NCI-H1694 (cell line): ENCODE results near the gene FRK.
"Not testable (repeated sequence)": the region's sequence is repeated elsewhere in the genome, so short reads cannot be mapped to it uniquely, and the experiment has no call there.

Source experiments
- DNase-seq: peaks from one replicate; lab custom pipeline; 2025; lab: John Stamatoyannopoulos, UW

FRK gene

DNA sequence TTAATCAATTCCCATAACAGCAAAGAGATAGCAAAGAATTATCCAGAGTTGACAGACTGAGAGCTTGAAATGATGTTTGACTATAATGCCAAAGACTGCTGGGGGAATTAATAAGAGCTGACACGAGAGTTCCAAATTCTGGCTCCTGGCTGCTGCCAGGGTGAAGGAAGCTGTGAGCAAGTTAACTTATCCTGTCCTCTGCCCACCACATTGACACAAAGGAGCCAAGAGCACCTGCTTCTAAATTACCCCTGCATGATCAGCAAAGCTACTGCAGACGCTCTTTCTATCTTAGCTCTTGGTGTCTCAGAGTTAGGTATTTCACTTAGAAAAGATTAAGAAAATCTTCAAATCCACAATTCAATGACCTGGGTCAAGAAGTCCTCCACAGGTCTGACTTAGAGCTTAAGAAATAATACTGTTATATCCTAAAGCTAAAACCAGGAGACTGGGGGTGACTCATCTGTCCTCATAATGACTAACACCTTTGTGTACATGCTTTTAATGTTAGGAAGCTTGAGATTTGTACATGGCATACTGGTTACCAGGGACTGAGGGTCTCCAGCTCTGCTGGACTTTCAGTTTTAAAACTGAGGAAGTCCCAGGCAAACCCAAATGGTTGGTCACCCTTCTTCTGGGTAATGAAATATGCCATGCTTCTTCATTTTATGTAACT is 13.2 kb upstream of the FRK start:
- no peak for DNase-seq

DNA sequence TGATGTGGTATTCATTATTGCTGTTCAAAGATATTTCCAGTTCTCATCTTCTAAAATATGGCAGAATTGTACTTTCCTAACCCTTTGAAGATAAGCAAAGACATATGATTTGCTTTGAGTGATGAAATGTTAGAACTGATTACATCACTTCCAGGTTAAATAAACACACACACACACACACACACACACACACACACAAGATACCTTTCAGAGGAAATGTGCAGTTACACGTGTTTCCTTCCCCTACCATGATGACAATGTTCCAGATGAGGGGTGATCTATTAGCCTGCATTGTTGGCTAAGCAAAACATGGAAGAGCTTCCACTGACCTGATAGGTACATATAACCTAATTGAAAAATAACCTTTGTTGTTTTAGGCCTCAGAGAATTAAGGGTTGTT is 11.7 kb upstream of the FRK start:
- DNase-seq = no peak

DNA sequence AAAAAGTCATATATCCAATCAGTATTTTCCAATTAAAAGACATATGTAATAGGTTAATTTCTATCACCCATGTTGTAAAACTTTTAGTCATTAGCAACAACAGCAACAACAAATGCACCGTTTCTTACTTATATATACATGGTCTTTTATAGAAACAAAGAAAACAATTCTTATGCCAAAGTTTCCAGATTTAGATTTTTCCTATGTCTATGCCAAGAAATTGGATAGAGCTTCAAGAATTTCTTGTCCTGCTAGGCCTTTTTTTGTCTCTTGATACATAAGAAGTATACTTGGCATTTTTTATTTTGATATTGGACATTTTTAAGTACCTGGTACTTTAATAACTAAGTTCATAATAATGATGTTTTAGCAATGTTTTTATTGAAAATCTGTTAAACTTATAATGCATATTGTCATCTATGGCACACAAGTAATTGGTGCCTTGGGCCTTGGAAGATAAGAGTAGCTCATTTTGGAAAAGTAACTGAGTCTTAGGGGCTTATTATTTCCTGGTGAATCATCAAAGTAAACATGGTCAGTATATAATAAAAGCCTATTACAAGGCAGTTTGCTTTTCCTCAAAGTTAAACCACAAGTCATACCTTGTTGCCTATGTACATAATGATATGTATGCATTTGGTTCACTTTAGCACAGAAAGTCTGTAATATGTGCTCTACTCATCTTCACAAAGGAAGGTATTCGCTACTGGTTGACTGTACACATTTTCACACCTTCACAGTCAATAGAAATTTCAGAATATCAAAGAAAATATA is 10.1 kb upstream of the FRK start:
- DNase-seq = no peak

DNA sequence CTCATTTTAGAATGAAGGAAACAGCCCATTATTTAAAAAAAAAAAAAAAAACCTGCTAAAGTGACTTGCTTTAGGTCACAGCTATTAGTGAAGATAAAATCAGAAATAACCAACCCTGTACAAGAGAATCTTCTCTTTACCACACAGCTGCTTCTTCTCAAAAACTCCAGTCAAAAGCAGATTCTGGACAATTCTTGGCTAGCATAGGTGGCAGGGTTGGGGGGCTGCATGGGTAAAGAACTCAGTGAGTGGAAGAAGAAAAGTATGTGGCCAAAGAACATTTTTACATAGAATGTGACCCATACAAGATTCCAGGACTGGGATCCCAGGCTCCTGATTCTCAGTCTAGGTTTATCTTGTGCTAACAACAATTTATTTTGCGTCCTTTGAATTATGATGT is 9.4 kb upstream of the FRK start:
- DNase-seq = no peak

DNA sequence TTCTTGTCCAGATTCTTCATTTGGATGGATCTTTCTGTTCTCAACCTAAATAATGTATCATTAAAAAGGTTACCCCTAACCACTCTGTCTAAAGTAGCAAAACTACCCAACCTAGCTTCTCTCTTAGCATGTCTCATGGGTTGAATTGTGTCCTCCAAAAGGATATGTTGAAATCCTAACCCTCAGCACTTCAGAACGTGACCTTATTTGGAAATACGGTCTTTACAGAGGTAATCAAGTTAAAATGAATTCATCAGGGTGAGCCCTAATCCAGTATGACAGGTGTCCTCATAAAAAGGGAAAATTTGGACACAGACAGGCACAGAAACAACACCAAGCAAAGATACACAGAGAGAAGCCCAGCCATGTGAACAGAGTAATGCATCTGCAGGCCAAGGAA is 6.1 kb upstream of the FRK start:
- no peak for DNase-seq

DNA sequence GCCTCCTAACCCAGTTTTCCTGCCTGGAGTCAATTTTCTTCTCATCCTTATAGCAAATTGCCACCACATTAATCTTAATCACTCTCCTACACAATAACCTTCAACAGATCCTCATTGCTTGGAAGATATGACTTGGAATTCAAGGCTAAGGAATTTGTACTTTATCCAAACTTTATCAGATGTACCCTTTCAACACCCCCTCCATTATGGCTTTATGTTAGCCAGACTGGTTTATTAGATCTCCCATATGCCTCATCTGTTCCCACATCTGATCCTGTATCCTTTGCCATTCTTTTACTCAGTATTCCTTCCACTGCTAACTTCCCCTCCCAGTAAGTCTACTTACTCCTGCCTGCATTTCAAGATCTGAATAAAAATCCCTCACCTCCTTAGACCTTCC is 4.0 kb upstream of the FRK start:
- DNase-seq = no peak

DNA sequence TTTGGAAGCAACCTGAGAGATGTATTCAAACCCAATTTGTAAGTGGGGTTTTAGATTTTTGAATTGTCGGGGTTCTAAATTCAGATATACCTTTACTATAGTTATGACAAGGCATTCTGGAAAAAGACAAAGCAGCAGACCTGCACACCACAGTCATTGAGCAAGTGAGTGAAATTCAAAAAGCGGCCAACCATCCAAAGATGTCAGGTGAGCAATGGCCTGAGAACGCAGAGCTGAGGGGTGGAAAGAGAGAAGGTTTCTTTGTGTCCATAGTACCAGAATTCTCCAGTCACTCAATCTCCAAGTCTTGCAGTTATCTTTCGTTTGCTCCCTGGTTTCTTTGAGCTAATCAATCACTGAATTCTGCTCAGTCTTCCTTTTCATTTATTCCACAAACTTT is 1.8 kb upstream of the FRK start:
- DNase-seq = no peak

DNA sequence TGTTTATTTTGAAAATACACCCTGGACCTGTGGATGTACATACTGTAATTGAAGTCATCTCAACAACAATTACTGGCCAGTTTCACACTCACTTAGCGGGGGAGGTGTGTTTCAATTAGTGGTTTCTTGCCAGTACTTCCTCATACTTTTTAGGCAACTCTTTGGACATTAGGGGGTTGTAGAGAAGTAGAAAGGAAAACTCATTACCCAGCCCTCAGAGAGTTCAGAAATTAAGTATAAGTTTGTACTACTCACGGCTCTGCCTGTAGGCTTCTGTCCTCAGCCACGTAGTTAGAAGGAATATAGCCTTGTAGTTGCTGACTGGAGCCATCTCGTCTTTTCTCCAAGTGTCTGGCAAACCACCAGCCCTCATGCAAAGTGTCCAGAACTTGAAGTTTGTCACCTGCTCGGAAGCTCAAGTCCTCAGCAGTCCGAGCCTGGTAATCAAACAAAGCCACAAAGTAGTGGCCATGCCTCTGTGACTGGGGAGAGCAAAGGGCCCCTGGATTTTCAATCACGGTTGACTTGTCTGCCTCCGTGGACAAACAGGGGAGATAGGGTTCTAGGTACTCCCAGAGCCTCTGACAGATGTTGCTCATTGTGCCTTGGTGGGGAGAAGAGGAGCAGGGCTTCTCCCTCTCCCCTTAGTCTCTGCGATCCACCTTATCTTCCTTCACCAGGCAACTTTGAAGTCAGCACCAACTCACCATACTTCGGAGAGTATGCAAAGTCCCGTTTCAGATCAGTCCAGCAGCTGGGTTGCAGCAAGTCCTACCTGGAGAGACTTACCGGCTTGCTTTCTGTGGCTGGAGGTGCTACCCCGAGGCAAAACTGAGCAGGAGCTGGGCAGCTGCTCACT is 749 bp downstream of the FRK start:
- DNase-seq = no peak

DNA sequence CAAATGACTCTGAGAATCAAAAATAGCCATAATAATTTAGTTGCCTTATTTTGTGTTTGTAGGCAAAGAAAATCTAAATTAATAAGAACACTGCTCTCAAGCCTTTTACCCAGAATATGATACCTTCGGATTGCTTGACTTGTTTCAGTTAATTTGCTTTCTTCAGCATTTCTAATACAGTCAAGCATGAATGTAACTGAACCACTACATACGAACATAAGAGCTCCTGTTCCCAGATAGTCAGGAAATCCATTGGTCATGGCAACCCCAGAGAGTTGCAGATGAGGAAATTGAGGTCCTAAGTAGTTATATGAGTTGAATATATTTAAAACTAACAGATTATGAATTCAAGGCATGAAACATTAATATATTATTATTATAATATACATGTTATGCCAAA is 2.9 kb downstream of the FRK start:
- no peak for DNase-seq

DNA sequence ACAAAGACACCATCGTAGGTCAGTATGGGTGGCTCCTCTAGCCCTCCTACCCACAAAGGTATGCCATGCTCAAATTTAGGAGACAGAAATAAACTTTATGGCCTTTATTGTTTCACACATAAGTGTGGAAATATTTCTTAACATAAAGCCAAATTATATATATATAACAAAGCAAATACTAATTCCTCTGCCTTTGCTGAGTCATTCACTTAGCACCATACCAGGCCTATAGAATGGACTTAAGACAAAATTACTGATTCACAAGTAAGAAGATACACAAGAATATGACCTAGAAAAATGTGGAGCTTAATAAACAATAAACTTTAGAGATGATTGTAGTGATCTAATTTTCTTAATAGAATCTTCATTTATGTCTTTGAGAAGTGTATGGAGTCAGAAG is 5.2 kb downstream of the FRK start:
- no peak for DNase-seq

DNA sequence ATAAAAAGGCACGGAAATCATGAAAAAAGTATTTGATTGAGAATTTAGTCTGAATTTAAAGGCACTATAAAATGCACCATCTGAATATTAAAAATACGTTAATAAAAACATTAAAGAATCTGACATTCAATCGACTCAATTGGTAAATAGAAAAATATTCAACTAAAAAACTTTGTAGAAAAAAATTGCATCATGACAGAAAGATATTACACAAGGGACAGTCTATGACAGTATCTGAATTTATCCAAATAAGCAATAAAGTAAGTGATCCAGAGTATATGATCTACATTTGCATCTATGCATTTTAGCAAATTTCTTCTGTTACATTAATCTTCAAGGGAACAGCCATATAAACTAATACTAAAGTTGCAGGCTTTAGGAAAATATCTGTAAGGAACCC is 9.4 kb downstream of the FRK start:
- DNase-seq = no peak

DNA sequence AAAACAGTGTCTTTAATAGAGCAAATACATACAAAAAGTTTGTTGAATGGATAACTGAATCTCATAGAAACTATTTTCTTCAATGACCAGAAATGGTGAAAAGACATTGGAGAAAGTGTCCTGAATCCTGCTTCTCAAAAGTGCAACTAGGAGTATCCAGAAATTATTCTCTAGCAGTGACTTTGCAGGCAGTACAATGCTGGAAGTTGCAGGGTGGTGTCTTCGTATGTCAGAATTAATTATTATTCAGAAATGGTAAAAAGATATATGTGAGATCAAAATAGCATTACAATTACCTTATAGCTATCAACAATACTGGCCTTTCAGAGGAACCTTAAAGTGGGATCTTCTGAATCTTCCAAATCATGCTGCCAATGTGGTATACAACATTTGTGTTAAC is 10.0 kb downstream of the FRK start:
- no peak for DNase-seq

DNA sequence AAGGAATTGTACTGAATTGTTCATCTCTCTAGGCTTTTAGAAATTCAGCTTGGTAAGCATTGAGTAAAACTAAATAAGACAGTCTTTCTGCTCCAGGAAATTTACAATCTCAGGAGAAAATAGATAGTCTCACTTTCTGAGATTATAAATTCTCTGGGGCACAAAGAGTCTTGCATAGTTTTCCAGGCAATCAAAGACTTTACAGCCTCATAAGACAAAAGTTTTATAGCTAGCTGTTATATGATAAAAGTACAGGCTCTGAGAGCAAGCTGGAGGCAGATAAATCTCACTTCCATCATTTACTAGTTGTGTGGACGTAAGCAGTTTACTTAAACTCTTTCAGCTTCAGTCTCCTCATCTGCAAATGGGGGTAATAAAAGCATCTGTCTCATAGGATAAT is 11.4 kb downstream of the FRK start:
- DNase-seq = no peak

DNA sequence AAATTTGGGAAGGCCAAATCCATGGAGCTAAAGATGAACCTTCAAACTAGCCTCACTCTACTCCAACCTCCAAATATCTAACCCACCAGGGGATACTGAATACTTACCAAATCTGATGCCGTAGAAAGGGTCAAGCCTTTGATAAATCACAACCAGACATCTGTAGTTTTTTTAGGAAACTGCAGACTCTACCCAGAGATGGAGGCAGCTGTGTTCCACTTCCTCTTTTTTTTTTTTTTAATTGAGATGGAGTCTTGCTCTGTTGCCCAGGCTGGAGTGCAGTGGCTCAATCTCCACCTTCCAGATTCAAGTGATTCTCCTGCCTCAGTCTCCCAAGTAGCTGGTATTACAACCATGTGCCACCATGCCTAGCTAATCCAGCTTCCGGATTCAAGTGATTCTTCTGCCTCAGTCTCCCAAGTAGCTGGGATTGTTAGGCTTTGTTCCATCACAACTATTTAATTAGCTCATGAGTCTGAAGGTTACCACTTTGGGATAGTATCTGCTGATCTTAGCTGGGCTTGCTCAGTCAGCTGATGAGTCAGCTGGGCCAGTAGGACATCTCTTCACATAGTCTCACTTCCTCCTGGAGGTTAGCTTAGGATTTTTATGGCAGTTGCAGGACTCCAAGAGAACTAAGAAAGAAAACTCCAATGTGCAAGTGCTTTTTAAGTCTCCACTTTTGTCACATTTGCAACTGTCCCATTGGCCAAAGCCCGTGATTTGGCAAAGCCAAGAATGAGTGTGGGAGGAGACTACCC is 13.3 kb downstream of the FRK start:
- no peak for DNase-seq

DNA sequence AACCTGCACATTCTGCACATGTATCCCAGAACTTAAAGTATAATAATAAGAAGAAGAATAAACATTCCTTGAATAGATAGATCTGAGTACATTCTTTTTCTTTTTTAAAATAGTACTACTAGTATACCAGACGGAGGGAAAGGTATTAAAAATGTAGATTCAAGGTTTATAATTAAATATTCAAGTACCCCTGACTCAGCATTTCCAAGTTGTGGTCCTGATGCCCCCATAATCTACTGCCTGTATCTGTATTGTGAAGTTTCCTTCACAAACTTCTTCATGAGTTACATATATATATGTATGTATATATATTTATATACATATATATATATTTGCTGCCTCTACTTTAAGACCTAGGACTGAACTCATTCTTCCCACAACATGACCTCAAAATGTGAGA is 14.0 kb downstream of the FRK start:
- no peak for DNase-seq

DNA sequence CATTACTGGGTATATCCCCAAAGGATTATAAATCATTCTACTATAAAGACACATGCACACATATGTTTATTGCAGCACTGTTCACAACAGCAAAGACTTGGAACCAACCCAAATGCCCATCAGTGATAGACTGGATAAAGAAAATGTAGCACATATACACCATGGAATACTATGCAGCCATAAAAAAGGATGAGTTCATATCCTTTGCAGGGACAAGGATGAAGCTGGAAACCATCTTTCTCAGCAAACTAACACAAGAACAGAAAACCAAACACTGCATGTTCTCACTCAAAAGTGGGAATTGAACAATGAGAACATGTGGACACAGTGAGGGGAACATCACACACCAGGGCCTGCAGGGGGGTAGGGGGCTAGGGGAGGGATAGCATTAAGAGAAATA is 14.4 kb downstream of the FRK start:
- not testable (repeated sequence) for DNase-seq

DNA sequence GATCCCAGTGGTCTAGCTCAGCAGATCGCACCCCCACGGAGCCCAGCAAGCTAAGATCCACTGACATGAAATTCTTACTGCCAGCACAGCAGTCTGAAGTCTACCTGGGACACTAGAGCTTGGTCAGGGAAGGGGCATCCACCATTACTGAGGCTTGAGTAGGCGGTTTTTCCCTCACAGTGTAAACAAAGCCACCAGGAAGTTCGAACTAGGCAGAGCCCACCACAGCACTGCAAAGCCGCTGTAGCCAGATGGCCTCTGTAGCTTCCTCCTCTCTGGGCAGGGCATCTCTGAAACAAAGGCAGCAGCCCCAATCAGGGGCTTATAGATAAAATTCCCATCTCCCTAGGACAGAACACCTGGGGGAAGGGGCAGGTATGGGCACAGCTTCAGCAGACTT is 18.8 kb downstream of the FRK start:
- no peak for DNase-seq

DNA sequence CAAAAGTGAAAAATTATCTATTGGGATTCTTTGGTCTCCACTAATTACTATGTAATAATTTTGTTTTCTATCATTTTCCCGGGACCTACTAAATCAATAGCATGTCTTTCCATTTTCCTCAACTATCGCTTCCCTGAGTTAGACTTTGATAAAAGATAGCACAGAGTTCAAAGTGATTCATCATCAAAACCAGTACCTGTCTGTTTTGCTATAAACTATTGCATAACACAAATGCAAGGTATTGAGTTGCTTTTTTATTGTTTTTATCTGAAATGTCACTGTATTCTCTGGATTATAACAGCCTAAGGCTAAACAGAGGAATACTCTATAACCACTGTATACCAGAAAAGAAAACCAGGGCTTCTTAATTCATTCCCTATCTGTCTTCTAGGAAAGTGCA is 19.7 kb downstream of the FRK start:
- no peak for DNase-seq

DNA sequence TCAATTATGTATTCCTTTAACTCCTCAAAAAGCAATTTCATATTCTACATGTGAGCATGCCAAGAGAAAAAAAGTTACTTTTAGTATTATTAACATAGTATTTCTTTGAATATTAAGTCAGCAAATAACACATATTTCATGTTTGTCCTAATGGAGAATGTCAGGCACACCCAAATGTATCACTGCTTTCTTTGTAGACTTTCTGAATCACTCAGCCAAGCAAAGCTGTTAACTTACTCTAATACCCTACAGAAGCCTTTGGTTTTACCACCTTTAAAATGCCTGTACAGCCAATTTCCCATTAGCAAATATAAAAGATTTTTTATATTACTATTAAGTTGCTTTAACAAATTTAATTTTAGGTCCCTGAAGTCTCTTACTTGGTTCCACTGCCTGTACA is 23.8 kb downstream of the FRK start:
- DNase-seq = no peak

DNA sequence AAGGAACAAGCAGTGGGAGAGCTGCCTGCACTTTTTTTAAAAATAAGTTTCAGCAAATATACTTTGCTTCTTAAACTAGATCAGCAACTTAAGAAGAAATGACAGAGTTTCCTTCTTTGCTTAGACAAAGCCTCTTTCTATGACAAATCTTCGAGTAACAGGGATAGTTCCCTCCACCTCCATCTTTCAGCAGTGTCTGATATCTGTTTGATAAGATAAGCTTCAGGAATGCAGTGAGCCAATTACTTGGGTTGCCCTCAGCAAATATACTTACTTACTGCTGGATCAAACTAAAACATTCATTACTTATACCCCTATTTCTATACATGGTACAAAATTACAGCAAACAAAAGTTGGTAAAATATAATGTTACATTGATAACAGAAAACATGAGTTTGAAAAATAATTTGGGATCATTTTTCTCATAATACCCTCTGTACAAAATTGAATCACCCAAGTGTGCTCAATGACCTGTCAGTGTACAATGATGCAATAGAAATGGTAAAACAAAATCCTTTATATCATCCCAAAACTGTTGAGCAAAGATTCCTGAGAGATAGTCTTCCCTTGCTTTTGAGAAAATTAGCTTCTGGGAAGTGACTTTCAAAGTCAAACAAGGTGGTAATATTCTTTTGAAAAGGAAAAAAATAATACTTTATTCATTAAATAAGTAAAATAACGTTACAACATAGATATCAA is 24.5 kb downstream of the FRK start:
- DNase-seq = no peak

DNA sequence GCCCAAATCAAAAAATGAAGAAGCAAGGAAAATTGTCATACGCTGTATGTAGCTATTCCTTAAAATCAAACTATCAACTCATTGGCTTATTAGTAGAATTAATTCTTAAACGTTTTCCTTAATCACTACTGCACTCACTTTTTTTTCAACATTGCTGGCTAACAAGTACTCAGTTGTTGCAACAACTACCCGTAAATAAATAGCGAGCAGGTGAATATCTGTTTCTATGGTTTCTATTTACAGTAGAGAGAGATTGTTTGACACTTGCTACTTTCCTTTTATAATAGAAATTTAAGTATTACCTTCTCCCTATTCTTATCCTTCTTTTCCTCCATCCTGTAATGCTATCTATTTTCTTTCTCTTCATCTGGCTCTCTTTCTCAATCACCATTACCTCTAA is 25.1 kb downstream of the FRK start:
- no peak for DNase-seq

DNA sequence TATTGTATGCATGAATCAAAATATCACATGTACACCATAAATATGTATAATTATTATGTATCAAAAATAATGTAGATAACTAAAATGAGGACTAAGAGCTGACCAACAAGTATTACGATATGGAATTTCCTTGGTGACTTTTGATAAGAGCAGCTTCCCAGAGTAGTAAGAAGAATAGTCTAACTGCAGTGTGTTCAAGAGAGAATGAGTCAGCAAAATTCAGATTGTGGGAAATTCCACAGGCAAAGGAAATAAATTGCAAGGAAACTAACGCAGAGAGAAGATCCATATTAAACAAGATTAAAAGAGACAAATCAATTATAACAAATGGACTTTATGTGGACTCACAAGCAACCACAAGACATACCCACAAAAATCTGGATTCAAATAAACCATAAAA is 26.4 kb downstream of the FRK start:
- DNase-seq = no peak
